Osteoblast (primary cell): ENCODE data around the gene ZDHHC20. TPM values are rescaled to one million over a fixed set of nuclear protein-coding genes. Genes with fewer than 3 reads are reported as not detected.
A peak's percentile ranks its signal among the peaks of the same experiment; 100 is the strongest.

Source experiments
- DNase-seq: peaks from one replicate; pipeline ENCODE4 v3.0.0; 2011; ENCODE audit warnings: low spot score, mixed read lengths; ENCODE audit not compliant: insufficient read length; ENCODE audit errors: missing footprints
- H2AFZ ChIP-seq: 2 replicates; pipeline ENCODE4 v1.6.0; 2011; ENCODE audit warnings: mild to moderate bottlenecking, low read length
- H3K27ac ChIP-seq: 2 replicates; pipeline ENCODE4 v1.5.1; 2011; ENCODE audit warnings: mild to moderate bottlenecking, low read depth, low read length, moderate library complexity
- H3K27me3 ChIP-seq: 2 replicates; pipeline ENCODE4 v1.6.0; 2012; ENCODE audit warnings: mild to moderate bottlenecking, control low read depth, inconsistent platforms, low read length, moderate library complexity; ENCODE audit not compliant: insufficient read depth
- H3K36me3 ChIP-seq: 2 replicates; pipeline ENCODE4 v1.5.1; 2011; ENCODE audit warnings: mild to moderate bottlenecking, low read length, control low read depth, moderate library complexity; ENCODE audit not compliant: insufficient read depth
- H3K4me1 ChIP-seq: 2 replicates; pipeline ENCODE4 v1.5.1; 2011; ENCODE audit warnings: mild to moderate bottlenecking, low read length, control low read depth, moderate library complexity; ENCODE audit not compliant: insufficient read depth
- H3K4me2 ChIP-seq: 2 replicates; pipeline ENCODE4 v1.6.0; 2011; ENCODE audit warnings: mild to moderate bottlenecking, low read length; ENCODE audit not compliant: insufficient read depth
- H3K4me3 ChIP-seq: fragments of 200-600 bp; sonication (generic); 3 replicates; pipeline ENCODE4 v1.5.1; 2012; ENCODE audit warnings: mild to moderate bottlenecking, low read length, inconsistent platforms; ENCODE audit not compliant: insufficient read depth
- H3K79me2 ChIP-seq: 2 replicates; pipeline ENCODE4 v1.6.0; 2012; ENCODE audit warnings: mild to moderate bottlenecking, low read length, control low read depth, inconsistent platforms; ENCODE audit not compliant: insufficient read depth
- H3K9me3 ChIP-seq: 2 replicates; pipeline ENCODE4 v1.5.1; 2011; ENCODE audit warnings: low read depth, low read length, control low read depth
- H4K20me1 ChIP-seq: 2 replicates; pipeline ENCODE4 v1.6.0; 2012; ENCODE audit warnings: mild to moderate bottlenecking, low read length, control low read depth; ENCODE audit not compliant: insufficient read depth
- total RNA-seq: library from RNA; depleted of rRNA; stranded (reverse); fragments of >200 nt; gene quantifications from 2 replicates; pipeline ENCODE4 v1.2.3, GENCODE V29; 2012
- TF ChIP-seq, protein P1 (sequence below): IDR thresholded peaks from 2 replicates; pipeline ENCODE4 v1.5.1; 2011; ENCODE audit warnings: mild to moderate bottlenecking, low read depth, low read length, moderate library complexity; ENCODE audit errors: extremely low read depth

Gene ZDHHC20
- total RNA-seq, 1 donor, result 110 TPM

GRCh38 chr13:21475115-21475514, 16.0 kb upstream of the ZDHHC20 start:
- TF ChIP-seq, protein P1, sequence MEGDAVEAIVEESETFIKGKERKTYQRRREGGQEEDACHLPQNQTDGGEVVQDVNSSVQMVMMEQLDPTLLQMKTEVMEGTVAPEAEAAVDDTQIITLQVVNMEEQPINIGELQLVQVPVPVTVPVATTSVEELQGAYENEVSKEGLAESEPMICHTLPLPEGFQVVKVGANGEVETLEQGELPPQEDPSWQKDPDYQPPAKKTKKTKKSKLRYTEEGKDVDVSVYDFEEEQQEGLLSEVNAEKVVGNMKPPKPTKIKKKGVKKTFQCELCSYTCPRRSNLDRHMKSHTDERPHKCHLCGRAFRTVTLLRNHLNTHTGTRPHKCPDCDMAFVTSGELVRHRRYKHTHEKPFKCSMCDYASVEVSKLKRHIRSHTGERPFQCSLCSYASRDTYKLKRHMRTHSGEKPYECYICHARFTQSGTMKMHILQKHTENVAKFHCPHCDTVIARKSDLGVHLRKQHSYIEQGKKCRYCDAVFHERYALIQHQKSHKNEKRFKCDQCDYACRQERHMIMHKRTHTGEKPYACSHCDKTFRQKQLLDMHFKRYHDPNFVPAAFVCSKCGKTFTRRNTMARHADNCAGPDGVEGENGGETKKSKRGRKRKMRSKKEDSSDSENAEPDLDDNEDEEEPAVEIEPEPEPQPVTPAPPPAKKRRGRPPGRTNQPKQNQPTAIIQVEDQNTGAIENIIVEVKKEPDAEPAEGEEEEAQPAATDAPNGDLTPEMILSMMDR, result no peak
- H4K20me1 ChIP-seq, result no peaks in the 10 kb centered on the region
- H2AFZ ChIP-seq, result no peak overlapping the region
- H3K79me2 ChIP-seq, result no peaks in the 10 kb centered on the region
- no peak for DNase-seq
- no peaks in the 10 kb centered on the region for H3K9me3 ChIP-seq
- H3K27ac ChIP-seq, result no peak overlapping the region
- H3K36me3 ChIP-seq, result no peaks in the 10 kb centered on the region
- H3K4me3 ChIP-seq, result no peak overlapping the region
- no peaks in the 10 kb centered on the region for H3K27me3 ChIP-seq
- peaks cover 10% of the 10 kb centered on the region for H3K4me1 ChIP-seq
- H3K4me2 ChIP-seq, result no peak overlapping the region

DNA sequence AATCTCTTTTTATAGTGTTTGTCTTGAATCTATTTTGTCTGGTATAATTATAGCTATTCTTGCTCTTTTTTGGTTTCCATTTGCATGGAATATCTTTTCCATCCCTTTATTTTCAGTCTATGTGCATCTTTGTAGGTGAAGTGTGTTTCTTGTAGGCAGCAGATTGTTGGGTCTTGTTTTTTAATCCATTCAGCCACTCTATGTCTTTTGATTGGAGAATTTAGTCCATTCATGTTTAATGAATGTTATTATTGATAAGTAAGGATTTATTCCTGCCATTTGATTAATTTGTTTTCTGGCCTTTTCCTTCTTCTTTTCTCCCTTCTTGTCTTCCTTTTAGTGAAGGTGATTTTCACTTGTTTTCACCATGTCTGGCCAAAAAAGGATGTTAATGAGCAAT, 11.7 kb upstream of the ZDHHC20 start:
- no peak for DNase-seq
- H3K4me2 ChIP-seq, result no peak overlapping the region
- TF ChIP-seq, protein P1, result no peak
- H2AFZ ChIP-seq, result no peak overlapping the region
- no peaks in the 10 kb centered on the region for H3K4me1 ChIP-seq
- no peaks in the 10 kb centered on the region for H3K9me3 ChIP-seq
- no peaks in the 10 kb centered on the region for H3K36me3 ChIP-seq
- no peak overlapping the region for H3K4me3 ChIP-seq
- no peaks in the 10 kb centered on the region for H3K27me3 ChIP-seq
- H4K20me1 ChIP-seq, result no peaks in the 10 kb centered on the region
- H3K79me2 ChIP-seq, result no peaks in the 10 kb centered on the region
- no peak overlapping the region for H3K27ac ChIP-seq

DNA sequence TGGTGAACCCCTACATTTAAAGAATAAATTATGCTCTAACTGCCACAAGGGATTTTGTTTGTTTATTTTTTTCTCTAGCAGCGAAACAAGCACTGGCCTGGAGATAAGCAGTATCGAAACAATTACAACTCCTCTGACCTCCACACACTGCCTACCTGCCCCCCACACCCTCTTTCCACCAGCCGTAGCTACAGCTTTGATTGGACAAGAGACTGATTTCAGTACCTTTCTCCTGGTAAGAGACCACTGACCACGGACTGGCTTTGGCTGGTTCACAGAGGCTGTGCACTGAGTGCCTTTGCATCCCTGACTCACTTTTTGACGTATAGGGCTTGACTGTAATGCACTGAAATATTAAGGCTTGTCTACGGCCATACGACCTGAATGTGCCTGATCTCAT, 7.4 kb upstream of the ZDHHC20 start:
- Histone ChIP-seq H3K36me3 (no peaks in the 10 kb centered on the region), H3K4me1 (no peaks in the 10 kb centered on the region), H3K4me2 (no peak overlapping the region), H3K27me3 (no peaks in the 10 kb centered on the region), H4K20me1 (no peaks in the 10 kb centered on the region), H3K27ac (no peak overlapping the region), H3K9me3 (no peaks in the 10 kb centered on the region), H3K4me3 (no peak overlapping the region), H2AFZ (no peak overlapping the region), H3K79me2 (no peaks in the 10 kb centered on the region)
- no peak for DNase-seq
- TF ChIP-seq, protein P1, result no peak

DNA sequence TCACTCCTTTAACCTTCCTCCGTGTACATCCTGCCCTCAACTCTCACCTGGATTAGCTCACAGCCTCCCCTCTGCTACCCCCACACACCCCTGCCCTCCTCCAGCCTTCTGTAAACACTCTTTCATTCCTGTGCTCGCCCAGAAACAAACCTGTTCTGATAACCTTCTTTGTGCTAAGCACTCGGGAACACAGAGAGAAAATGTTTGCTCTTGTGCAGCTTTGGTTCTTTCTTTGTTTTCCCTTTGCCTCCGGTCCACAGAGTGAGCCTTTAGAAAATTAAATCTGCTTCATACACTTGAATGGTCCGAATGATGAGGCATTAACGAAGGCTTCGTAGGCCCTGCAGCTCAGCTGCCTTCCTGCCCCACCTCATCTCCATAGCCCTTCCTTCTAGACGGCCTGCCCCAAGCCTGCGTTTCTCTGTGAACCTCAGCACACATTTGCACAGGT, 6.6 kb upstream of the ZDHHC20 start:
- H2AFZ ChIP-seq, result peak overlapping the region; percentile 3
- no peak overlapping the region for H3K4me2 ChIP-seq
- H3K27ac ChIP-seq, result no peak overlapping the region
- TF ChIP-seq, protein P1, result no peak
- DNase-seq, result no peak
- H3K4me1 ChIP-seq, result no peaks in the 10 kb centered on the region
- no peaks in the 10 kb centered on the region for H3K36me3 ChIP-seq
- H3K4me3 ChIP-seq, result no peak overlapping the region
- H4K20me1 ChIP-seq, result no peaks in the 10 kb centered on the region
- H3K9me3 ChIP-seq, result no peaks in the 10 kb centered on the region
- no peaks in the 10 kb centered on the region for H3K79me2 ChIP-seq
- no peaks in the 10 kb centered on the region for H3K27me3 ChIP-seq
